ENCODE results near the gene USP51.
"Not testable (repeated sequence)": the region's sequence is repeated elsewhere in the genome, so short reads cannot be mapped to it uniquely, and the experiment has no call there.

The USP51 gene

GRCh38 chrX:55489314-55490009, at the start of gene USP51:
Gene USP51, minus strand, starts transcription at chrX:55489848. Its CDS starts 909 bp downstream, at chrX:55488939.
- DNase-seq, result peak; percentile 8

GRCh38 chrX:55524487-55524886, 34.8 kb upstream of the USP51 start:
- DNase-seq, result no peak

GRCh38 chrX:55523356-55523755, 33.7 kb upstream of the USP51 start:
- DNase-seq, result peak; percentile 3

- DNase-seq, result no peak
Observed at GRCh38 chrX:55522596-55523276, 33.1 kb upstream of the USP51 start.

- DNase-seq, result no peak
Observed at GRCh38 chrX:55521687-55522086, 32.0 kb upstream of the USP51 start.

GRCh38 chrX:55516794-55517481, 27.3 kb upstream of the USP51 start:
- not testable (repeated sequence) for DNase-seq

GRCh38 chrX:55513045-55513737, 23.5 kb upstream of the USP51 start:
- not testable (repeated sequence) for DNase-seq

- not testable (repeated sequence) for DNase-seq
Observed at GRCh38 chrX:55508410-55509152, 18.9 kb upstream of the USP51 start.

GRCh38 chrX:55507699-55508098, 18.1 kb upstream of the USP51 start:
- DNase-seq, result not testable (repeated sequence)

- not testable (repeated sequence) for DNase-seq
Observed at GRCh38 chrX:55507010-55507409, 17.4 kb upstream of the USP51 start.

GRCh38 chrX:55490974-55491373, 1.3 kb upstream of the USP51 start:
- DNase-seq, result no peak

- DNase-seq, result no peak
Observed at GRCh38 chrX:55490121-55490520, 473 bp upstream of the USP51 start.

- DNase-seq, result peak; percentile 38
Observed at GRCh38 chrX:55488593-55489313, 895 bp downstream of the USP51 start.

- DNase-seq, result peak; percentile 20
Observed at GRCh38 chrX:55488006-55488592, 1.5 kb downstream of the USP51 start.

- no peak for DNase-seq
Observed at GRCh38 chrX:55487143-55487542, 2.5 kb downstream of the USP51 start.

GRCh38 chrX:55486736-55487135, 2.9 kb downstream of the USP51 start:
- DNase-seq, result no peak

GRCh38 chrX:55484948-55485347, 4.7 kb downstream of the USP51 start:
- DNase-seq, result no peak

- DNase-seq, result no peak
Observed at GRCh38 chrX:55480390-55481062, 9.1 kb downstream of the USP51 start.

GRCh38 chrX:55479956-55480355, 9.7 kb downstream of the USP51 start:
- DNase-seq, result not testable (repeated sequence)

GRCh38 chrX:55465791-55466190, 23.9 kb downstream of the USP51 start:
- not testable (repeated sequence) for DNase-seq

- not testable (repeated sequence) for DNase-seq
Observed at GRCh38 chrX:55465108-55465507, 24.5 kb downstream of the USP51 start.
